ENCODE data around the gene FCHO2.
"Not testable (repeated sequence)": the region's sequence is repeated elsewhere in the genome, so short reads cannot be mapped to it uniquely, and the experiment has no call there.

FCHO2 gene, protein sequence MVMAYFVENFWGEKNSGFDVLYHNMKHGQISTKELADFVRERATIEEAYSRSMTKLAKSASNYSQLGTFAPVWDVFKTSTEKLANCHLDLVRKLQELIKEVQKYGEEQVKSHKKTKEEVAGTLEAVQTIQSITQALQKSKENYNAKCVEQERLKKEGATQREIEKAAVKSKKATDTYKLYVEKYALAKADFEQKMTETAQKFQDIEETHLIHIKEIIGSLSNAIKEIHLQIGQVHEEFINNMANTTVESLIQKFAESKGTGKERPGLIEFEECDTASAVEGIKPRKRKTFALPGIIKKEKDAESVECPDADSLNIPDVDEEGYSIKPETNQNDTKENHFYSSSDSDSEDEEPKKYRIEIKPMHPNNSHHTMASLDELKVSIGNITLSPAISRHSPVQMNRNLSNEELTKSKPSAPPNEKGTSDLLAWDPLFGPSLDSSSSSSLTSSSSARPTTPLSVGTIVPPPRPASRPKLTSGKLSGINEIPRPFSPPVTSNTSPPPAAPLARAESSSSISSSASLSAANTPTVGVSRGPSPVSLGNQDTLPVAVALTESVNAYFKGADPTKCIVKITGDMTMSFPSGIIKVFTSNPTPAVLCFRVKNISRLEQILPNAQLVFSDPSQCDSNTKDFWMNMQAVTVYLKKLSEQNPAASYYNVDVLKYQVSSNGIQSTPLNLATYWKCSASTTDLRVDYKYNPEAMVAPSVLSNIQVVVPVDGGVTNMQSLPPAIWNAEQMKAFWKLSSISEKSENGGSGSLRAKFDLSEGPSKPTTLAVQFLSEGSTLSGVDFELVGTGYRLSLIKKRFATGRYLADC

DNA sequence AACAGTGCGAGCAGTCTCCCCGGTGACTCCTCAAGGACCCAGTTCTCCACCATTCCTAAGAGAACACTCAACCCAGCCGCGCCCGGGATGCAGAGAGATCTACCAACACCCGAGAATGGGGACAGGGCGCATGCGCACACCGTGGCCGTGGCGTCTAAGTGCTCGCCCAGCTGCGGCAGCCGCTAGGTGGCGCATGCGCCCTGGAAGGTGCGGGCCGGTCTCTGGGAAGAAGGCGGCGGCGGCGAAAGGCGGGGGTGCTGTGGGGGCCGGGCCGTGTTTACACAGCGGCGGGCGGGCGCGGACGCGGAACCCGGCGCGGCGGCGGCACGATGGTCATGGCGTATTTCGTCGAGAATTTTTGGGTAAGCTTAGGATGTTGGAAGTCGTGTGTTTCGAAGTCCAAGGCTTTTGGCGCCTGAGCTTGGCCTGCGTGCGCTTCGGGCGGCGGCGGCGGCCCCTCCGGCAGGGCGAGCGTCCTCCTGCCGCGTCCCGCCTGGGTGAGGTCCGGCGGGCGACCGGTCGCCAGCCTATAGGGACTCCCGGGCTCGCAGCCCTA is at the start of gene FCHO2:
Gene FCHO2 (plus strand): TSS at position 274 of the 556 bp plus-strand sequence. CDS start 56 bp downstream, at position 330.
- peak; percentile 93 to 95 for DNase-seq (ENCODE audit: low read depth in 2 of 2, low spot score in 1 of 2)

DNA sequence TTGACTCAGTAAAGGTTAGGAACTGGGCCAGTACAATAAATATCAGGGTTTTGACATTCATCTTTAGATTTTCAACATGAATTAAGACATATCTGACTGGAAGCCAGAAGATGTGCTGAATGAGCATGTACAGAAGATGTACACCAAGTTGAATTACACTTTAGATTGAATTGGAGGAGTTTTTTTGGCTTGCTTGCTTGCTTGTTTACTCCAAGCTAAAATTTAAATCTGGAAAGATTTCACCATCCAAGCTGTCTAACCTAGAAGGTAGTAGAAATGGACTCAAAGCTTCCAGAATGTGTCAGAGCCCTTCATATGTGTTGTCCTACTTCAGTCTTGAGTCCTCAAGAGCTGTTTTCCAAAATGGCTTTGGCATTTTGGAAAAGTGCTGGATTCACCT is 49.0 kb upstream of the FCHO2 start:
- no peak for DNase-seq (ENCODE audit: low read depth in 2 of 2, low spot score in 1 of 2)

GRCh38 chr5:72908664-72909063 is 47.2 kb upstream of the FCHO2 start:
- DNase-seq (ENCODE audit: low read depth in 2 of 2, low spot score in 1 of 2): no peak

DNA sequence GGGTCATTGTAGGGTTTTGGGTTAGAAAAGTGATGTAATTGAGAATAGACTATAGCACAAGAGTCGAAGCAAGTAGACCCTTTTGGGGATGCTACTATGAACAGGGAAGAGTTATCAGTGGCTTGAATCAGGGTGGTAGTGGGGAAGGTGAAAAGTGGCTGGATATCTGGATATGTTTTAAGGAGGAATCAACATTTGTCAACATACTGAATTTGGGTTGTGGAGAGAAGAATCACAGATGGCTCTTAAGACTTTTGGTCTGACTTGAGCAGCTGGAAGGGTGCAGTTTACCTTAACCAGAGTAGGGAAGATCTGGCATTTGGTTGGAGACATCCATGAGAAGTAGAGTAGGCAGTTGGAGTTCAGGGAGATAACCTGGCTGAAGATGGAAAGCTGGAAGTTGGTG is 38.5 kb upstream of the FCHO2 start:
- no peak for DNase-seq (ENCODE audit: low read depth in 2 of 2, low spot score in 1 of 2)

DNA sequence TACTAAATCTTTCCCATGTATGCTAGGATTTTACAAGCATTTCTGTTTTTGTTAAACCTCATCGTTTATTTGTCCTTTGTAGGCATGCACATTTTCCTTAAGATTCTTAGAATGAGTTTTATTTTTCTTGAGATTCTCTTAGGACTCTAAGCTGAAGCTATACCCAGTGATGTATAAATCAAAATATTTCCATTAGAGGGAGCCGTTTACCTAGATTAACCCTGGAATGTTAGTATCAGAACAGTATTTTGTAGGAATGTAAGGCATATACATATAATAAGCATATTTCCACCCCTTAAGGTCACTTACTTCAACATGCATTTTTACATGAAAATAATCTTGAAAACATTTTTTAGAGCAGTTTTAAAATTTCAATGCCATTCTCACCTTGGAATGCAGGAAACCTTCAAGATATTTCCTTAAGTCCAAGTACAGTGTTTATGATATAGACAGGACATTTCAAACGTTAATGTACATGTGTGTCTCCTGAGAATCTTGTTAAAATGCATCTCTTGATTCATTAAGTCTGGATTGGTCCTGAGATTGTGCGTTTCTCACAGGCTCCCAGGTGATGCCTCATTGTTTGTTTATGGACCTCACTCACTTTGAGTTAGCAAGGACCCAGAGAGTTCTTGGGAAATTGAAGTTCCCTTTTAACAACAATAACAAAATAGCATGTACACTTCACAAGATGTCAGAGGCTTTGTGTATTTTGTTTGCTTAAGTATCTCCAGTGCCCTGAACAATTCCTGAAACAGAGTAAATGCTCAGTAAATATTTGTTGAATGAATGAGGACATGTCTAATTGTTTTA is 34.9 kb upstream of the FCHO2 start:
- no peak for DNase-seq (ENCODE audit: low read depth in 2 of 2, low spot score in 1 of 2)

GRCh38 chr5:72921886-72922285 is 34.0 kb upstream of the FCHO2 start:
- DNase-seq (ENCODE audit: low read depth in 2 of 2, low spot score in 1 of 2): no peak

GRCh38 chr5:72922422-72922821 is 33.4 kb upstream of the FCHO2 start:
- DNase-seq (ENCODE audit: low read depth in 2 of 2, low spot score in 1 of 2): no peak

GRCh38 chr5:72925336-72926010 is 30.4 kb upstream of the FCHO2 start:
- DNase-seq (ENCODE audit: low read depth in 2 of 2, low spot score in 1 of 2): no peak

GRCh38 chr5:72932686-72933085 is 23.2 kb upstream of the FCHO2 start:
- DNase-seq (ENCODE audit: low read depth in 2 of 2, low spot score in 1 of 2): not testable (repeated sequence)

DNA sequence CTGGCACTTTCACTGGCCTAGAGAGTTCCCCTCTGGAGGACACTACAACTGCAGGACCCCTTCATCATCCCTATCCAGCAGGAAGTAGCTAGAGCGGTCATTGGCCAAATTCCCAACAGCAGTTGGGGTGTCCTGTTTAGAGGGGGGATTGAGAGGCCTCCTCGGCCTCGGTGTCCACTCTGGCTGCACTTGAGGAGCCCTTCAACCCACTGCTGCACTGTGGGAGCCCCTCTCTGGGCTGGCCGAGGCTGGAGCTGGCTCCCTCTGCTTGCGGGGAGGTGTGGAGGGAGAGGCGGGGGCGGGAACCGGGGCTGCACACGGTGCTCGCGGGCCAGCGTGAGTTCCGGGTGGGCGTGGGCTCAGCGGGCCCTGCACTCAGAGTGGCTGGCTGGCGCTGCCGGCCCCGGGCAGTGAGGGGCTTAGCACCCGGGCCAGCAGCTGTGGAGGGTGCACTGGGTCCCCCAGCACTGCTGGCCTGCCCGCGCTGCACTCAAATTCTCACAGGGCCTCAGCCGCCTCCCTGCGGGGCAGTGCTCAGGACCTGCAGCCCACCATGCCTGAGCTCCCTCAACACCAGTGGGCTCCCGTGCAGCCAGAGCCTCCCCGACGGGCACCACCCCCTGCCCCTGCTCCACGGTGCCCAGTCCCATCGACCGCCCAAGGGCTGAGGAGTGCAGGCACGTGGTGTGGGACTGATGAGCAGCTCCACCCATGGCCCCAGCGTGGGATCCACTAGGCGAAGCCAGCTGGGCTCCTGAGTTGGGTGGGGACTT is 20.7 kb upstream of the FCHO2 start:
- DNase-seq (ENCODE audit: low read depth in 2 of 2, low spot score in 1 of 2): not testable (repeated sequence)

- no peak for DNase-seq (ENCODE audit: low read depth in 2 of 2, low spot score in 1 of 2)
Observed at GRCh38 chr5:72936893-72937292, 18.9 kb upstream of the FCHO2 start.

GRCh38 chr5:72937517-72938061 is 18.3 kb upstream of the FCHO2 start:
- DNase-seq (ENCODE audit: low read depth in 2 of 2, low spot score in 1 of 2): no peak

- no peak for DNase-seq (ENCODE audit: low read depth in 2 of 2, low spot score in 1 of 2)
Observed at GRCh38 chr5:72938206-72938605, 17.6 kb upstream of the FCHO2 start.

DNA sequence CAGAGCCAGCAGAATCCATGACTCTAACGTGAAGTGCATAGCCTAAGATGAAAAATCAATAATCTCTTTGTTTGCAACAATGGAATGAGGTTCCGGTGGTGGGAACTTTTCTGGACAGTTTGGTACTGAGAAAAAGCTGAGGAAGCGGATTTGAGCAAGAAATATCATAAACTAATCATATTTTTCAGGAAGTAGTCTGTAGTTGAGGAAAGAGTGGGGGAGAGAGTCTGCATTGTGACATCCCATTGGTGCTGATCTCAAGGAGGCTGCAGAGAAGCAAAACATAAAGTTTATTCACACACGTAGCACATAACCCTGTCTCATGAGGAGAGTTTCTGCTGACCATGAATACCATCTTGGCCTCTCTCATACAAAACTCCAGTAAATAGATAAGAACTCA is 15.8 kb upstream of the FCHO2 start:
- DNase-seq (ENCODE audit: low read depth in 2 of 2, low spot score in 1 of 2): no peak

- DNase-seq (ENCODE audit: low read depth in 2 of 2, low spot score in 1 of 2): no peak
Observed at GRCh38 chr5:72943307-72943706, 12.5 kb upstream of the FCHO2 start.

DNA sequence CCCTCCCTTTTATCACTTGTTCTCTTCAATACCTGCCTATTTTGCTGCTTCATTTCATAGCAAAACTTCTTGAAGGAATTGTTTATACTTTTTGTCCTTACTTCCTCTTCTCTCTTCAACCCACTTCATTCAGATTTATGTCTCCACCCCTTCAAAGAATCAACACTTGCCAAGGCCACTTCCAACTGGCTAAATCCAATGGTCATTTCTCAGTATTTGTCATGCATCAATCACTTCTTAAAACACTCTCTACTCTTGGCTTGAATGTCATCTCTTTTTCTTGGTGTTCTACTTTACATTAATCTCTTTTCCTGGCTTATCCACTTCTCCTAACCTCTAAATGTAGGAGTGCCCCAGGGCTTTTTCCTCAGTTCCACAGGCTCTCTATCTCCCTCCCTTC is 8.3 kb upstream of the FCHO2 start:
- no peak for DNase-seq (ENCODE audit: low read depth in 2 of 2, low spot score in 1 of 2)

- no peak for DNase-seq (ENCODE audit: low read depth in 2 of 2, low spot score in 1 of 2)
Observed at GRCh38 chr5:72949481-72949880, 6.4 kb upstream of the FCHO2 start.

GRCh38 chr5:72951671-72952468 is 4.0 kb upstream of the FCHO2 start:
- no peak for DNase-seq (ENCODE audit: low read depth in 2 of 2, low spot score in 1 of 2)

DNA sequence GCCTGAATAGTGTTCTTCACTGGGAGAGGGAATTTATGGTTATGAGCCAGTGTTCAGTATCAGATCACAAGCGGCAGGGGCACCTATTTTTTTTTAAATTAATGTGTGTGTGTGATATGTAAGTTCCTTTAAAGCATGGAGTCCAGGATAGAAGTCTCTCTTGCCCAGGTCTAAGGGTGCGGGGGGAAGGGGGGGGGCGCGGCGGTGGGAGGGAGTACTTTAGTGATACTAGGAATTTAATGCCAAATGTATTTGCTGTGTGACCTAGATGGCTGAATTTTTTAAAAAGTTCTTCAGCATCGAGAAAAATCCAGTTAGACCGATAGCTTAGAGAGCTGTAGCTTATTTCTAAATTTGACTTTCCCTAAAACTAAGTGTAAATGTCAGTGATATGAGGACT is 1.5 kb upstream of the FCHO2 start:
- no peak for DNase-seq (ENCODE audit: low read depth in 2 of 2, low spot score in 1 of 2)

Data from stimulated activated CD8-positive, alpha-beta memory T cell treated with anti-CD3 and anti-CD28 coated beads, Interleukin-4, amount 100 ng/mL, for 1 hour (primary cell).